Measurements from ENCODE around the gene CLEC4E.
"Not testable (repeated sequence)": the region's sequence is repeated elsewhere in the genome, so short reads cannot be mapped to it uniquely, and the experiment has no call there.

CLEC4E gene

GRCh38 chr12:8554451-8555195, 13.9 kb upstream of the CLEC4E start:
- no peak overlapping the region for H3K27ac Mint-ChIP-seq
- no peaks in the 10 kb centered on the region for H3K4me1 Mint-ChIP-seq (ENCODE audit: low read depth)
- no peak overlapping the region for H3K4me3 Mint-ChIP-seq
- no peaks in the 10 kb centered on the region for H3K36me3 Mint-ChIP-seq (ENCODE audit: low read depth)
- H3K9me3 Mint-ChIP-seq: no peaks in the 10 kb centered on the region
- peaks cover 13% of the 10 kb centered on the region for H3K27me3 Mint-ChIP-seq (ENCODE audit: low read depth)

- Mint-ChIP-seq H3K36me3 (ENCODE audit: low read depth) (no peaks in the 10 kb centered on the region), H3K9me3 (no peaks in the 10 kb centered on the region), H3K4me1 (ENCODE audit: low read depth) (no peaks in the 10 kb centered on the region), H3K27me3 (ENCODE audit: low read depth) (peaks cover 20% of the 10 kb centered on the region), H3K27ac (no peak overlapping the region), H3K4me3 (no peak overlapping the region)
Observed at GRCh38 chr12:8553088-8553627, 12.5 kb upstream of the CLEC4E start.

- H3K9me3 Mint-ChIP-seq: no peaks in the 10 kb centered on the region
- H3K36me3 Mint-ChIP-seq (ENCODE audit: low read depth): no peaks in the 10 kb centered on the region
- no peaks in the 10 kb centered on the region for H3K4me1 Mint-ChIP-seq (ENCODE audit: low read depth)
- H3K27me3 Mint-ChIP-seq (ENCODE audit: low read depth): peaks cover 36% of the 10 kb centered on the region
- H3K4me3 Mint-ChIP-seq: no peak overlapping the region
- no peak overlapping the region for H3K27ac Mint-ChIP-seq
Observed at GRCh38 chr12:8549381-8549780, 8.7 kb upstream of the CLEC4E start.

GRCh38 chr12:8548192-8548591, 7.5 kb upstream of the CLEC4E start:
- Mint-ChIP-seq H3K9me3 (no peaks in the 10 kb centered on the region), H3K4me3 (no peak overlapping the region), H3K27ac (no peak overlapping the region), H3K36me3 (ENCODE audit: low read depth) (no peaks in the 10 kb centered on the region), H3K4me1 (ENCODE audit: low read depth) (no peaks in the 10 kb centered on the region), H3K27me3 (ENCODE audit: low read depth) (peaks cover 36% of the 10 kb centered on the region)

- Mint-ChIP-seq H3K4me3 (no peak overlapping the region), H3K4me1 (ENCODE audit: low read depth) (no peaks in the 10 kb centered on the region), H3K27ac (no peak overlapping the region), H3K36me3 (ENCODE audit: low read depth) (no peaks in the 10 kb centered on the region), H3K27me3 (ENCODE audit: low read depth) (peaks cover 36% of the 10 kb centered on the region), H3K9me3 (no peaks in the 10 kb centered on the region)
Observed at GRCh38 chr12:8547645-8548044, 6.9 kb upstream of the CLEC4E start.

GRCh38 chr12:8546591-8546990, 5.9 kb upstream of the CLEC4E start:
- Mint-ChIP-seq H3K4me1 (ENCODE audit: low read depth) (no peaks in the 10 kb centered on the region), H3K27ac (no peak overlapping the region), H3K9me3 (no peaks in the 10 kb centered on the region), H3K4me3 (no peak overlapping the region), H3K36me3 (ENCODE audit: low read depth) (no peaks in the 10 kb centered on the region), H3K27me3 (ENCODE audit: low read depth) (peaks cover 35% of the 10 kb centered on the region)

GRCh38 chr12:8544295-8544694, 3.6 kb upstream of the CLEC4E start:
- no peaks in the 10 kb centered on the region for H3K36me3 Mint-ChIP-seq (ENCODE audit: low read depth)
- H3K27me3 Mint-ChIP-seq (ENCODE audit: low read depth): peaks cover 50% of the 10 kb centered on the region
- no peaks in the 10 kb centered on the region for H3K9me3 Mint-ChIP-seq
- H3K4me3 Mint-ChIP-seq: no peak overlapping the region
- no peaks in the 10 kb centered on the region for H3K4me1 Mint-ChIP-seq (ENCODE audit: low read depth)
- no peak overlapping the region for H3K27ac Mint-ChIP-seq

- no peak overlapping the region for H3K4me3 Mint-ChIP-seq
Observed at GRCh38 chr12:8541562-8541961, 857 bp upstream of the CLEC4E start.

GRCh38 chr12:8537820-8538219, 2.9 kb downstream of the CLEC4E start:
- not testable (repeated sequence) for H3K36me3 Mint-ChIP-seq (ENCODE audit: low read depth)
- peaks cover 48% of the 10 kb centered on the region for H3K27me3 Mint-ChIP-seq (ENCODE audit: low read depth)

More at GRCh38 chr12:8541562-8541961, 857 bp upstream of the CLEC4E start:
- no peaks in the 10 kb centered on the region for H3K9me3 Mint-ChIP-seq
- H3K4me1 Mint-ChIP-seq (ENCODE audit: low read depth): no peaks in the 10 kb centered on the region
- H3K27ac Mint-ChIP-seq: no peak overlapping the region
- H3K27me3 Mint-ChIP-seq (ENCODE audit: low read depth): peaks cover 45% of the 10 kb centered on the region
- no peaks in the 10 kb centered on the region for H3K36me3 Mint-ChIP-seq (ENCODE audit: low read depth)

GRCh38 chr12:8532045-8532444, 8.7 kb downstream of the CLEC4E start:
- Mint-ChIP-seq H3K4me3 (no peak overlapping the region), H3K4me1 (ENCODE audit: low read depth) (no peaks in the 10 kb centered on the region), H3K36me3 (ENCODE audit: low read depth) (no peaks in the 10 kb centered on the region), H3K9me3 (no peaks in the 10 kb centered on the region), H3K27ac (no peak overlapping the region), H3K27me3 (ENCODE audit: low read depth) (peaks cover 22% of the 10 kb centered on the region)

More at GRCh38 chr12:8537820-8538219, 2.9 kb downstream of the CLEC4E start:
- not testable (repeated sequence) for H3K4me1 Mint-ChIP-seq (ENCODE audit: low read depth); H3K27ac Mint-ChIP-seq; H3K4me3 Mint-ChIP-seq; H3K9me3 Mint-ChIP-seq

GRCh38 chr12:8527250-8528130, 13.2 kb downstream of the CLEC4E start:
- H3K4me1 Mint-ChIP-seq (ENCODE audit: low read depth): no peaks in the 10 kb centered on the region
- peaks cover 15% of the 10 kb centered on the region for H3K9me3 Mint-ChIP-seq
- peaks cover 31% of the 10 kb centered on the region for H3K27me3 Mint-ChIP-seq (ENCODE audit: low read depth)
- H3K36me3 Mint-ChIP-seq (ENCODE audit: low read depth): no peaks in the 10 kb centered on the region
- no peak overlapping the region for H3K27ac Mint-ChIP-seq
- no peak overlapping the region for H3K4me3 Mint-ChIP-seq

GRCh38 chr12:8519171-8519570, 21.5 kb downstream of the CLEC4E start:
- no peak overlapping the region for H3K27ac Mint-ChIP-seq
- no peaks in the 10 kb centered on the region for H3K9me3 Mint-ChIP-seq
- H3K4me3 Mint-ChIP-seq: no peak overlapping the region
- no peaks in the 10 kb centered on the region for H3K4me1 Mint-ChIP-seq (ENCODE audit: low read depth)
- H3K36me3 Mint-ChIP-seq (ENCODE audit: low read depth): no peaks in the 10 kb centered on the region
- H3K27me3 Mint-ChIP-seq (ENCODE audit: low read depth): peaks cover 14% of the 10 kb centered on the region

- H3K27me3 Mint-ChIP-seq (ENCODE audit: low read depth): peaks cover 18% of the 10 kb centered on the region
- no peaks in the 10 kb centered on the region for H3K9me3 Mint-ChIP-seq
- no peaks in the 10 kb centered on the region for H3K36me3 Mint-ChIP-seq (ENCODE audit: low read depth)
- no peak overlapping the region for H3K27ac Mint-ChIP-seq
- H3K4me1 Mint-ChIP-seq (ENCODE audit: low read depth): no peaks in the 10 kb centered on the region
- H3K4me3 Mint-ChIP-seq: no peak overlapping the region
Observed at GRCh38 chr12:8517971-8518370, 22.7 kb downstream of the CLEC4E start.

- H3K36me3 Mint-ChIP-seq (ENCODE audit: low read depth): no peaks in the 10 kb centered on the region
- H3K4me1 Mint-ChIP-seq (ENCODE audit: low read depth): no peaks in the 10 kb centered on the region
- H3K27me3 Mint-ChIP-seq (ENCODE audit: low read depth): peaks cover 33% of the 10 kb centered on the region
- H3K27ac Mint-ChIP-seq: no peak within 1 kb of the TSS
- no peak within 1 kb of the TSS for H3K4me3 Mint-ChIP-seq
- H3K9me3 Mint-ChIP-seq: no peaks in the 10 kb centered on the region
Observed at GRCh38 chr12:8513256-8513655, 27.4 kb downstream of the CLEC4E start, which contains the start of gene CLEC4D. CLEC4D (plus strand) TSS chr12:8513503; CDS start chr12:8513733, 230 bp downstream.

Measured in T-helper 1 cell treated with Interleukin-12 subunit alpha and Interleukin-12 subunit beta and Interleukin-4 antibody, amounts not matched to agents 30 μg/mL and 1 μg/mL, for 36 hours (primary cell).